OCI-LY1 (cell line): ENCODE results near the gene PRSS38.
"Not testable (repeated sequence)": the region's sequence is repeated elsewhere in the genome, so short reads cannot be mapped to it uniquely, and the experiment has no call there.

Source experiments
- H2AFZ ChIP-seq: fragments of 200-600 bp; sonication (generic), shearing (Covaris generic); 2 replicates; pipeline ENCODE4 v1.6.0; 2014; ENCODE audit warnings: antibody characterized with exemption, mild to moderate bottlenecking, low read length
- H3F3A ChIP-seq: fragments of 200-600 bp; sonication (generic), shearing (Covaris generic); 2 replicates; pipeline ENCODE4 v1.6.0; 2014; ENCODE audit warnings: mild to moderate bottlenecking, antibody characterized with exemption, low read length, moderate library complexity; ENCODE audit not compliant: insufficient read depth
- H3K27ac ChIP-seq: fragments of 200-600 bp; sonication (generic); 2 replicates; pipeline ENCODE4 v1.5.1; 2014; ENCODE audit warnings: low read length, mixed run types, mild to moderate bottlenecking, low read depth; ENCODE audit not compliant: poor library complexity, severe bottlenecking
- H3K27me3 ChIP-seq: fragments of 200-600 bp; sonication (generic); 2 replicates; pipeline ENCODE4 v1.6.0; 2014; ENCODE audit warnings: antibody characterized with exemption, mild to moderate bottlenecking, low read length, moderate library complexity; ENCODE audit not compliant: insufficient read depth
- H3K36me3 ChIP-seq: fragments of 200-600 bp; sonication (generic); 2 replicates; pipeline ENCODE4 v1.6.1; 2014; ENCODE audit warnings: mild to moderate bottlenecking, antibody characterized with exemption, low read length, moderate library complexity, mixed read lengths; ENCODE audit not compliant: insufficient read depth
- H3K4me1 ChIP-seq: fragments of 200-600 bp; sonication (generic); 2 replicates; pipeline ENCODE4 v1.5.1; 2014; ENCODE audit warnings: mild to moderate bottlenecking, low read length, moderate library complexity; ENCODE audit not compliant: insufficient read depth, severe bottlenecking
- H3K4me2 ChIP-seq: fragments of 200-600 bp; sonication (generic), shearing (Covaris generic); 2 replicates; pipeline ENCODE4 v1.6.1; 2014; ENCODE audit warnings: low read length
- H3K4me3 ChIP-seq: fragments of 200-600 bp; sonication (generic); 2 replicates; pipeline ENCODE4 v1.5.1; 2014; ENCODE audit warnings: low read length, low read depth, mild to moderate bottlenecking, mixed read lengths; ENCODE audit not compliant: poor library complexity, severe bottlenecking
- H3K79me2 ChIP-seq: fragments of 200-600 bp; shearing (Covaris generic); 2 replicates; pipeline ENCODE4 v1.6.1; 2016; ENCODE audit warnings: mixed run types, low read length, mixed read lengths; ENCODE audit not compliant: insufficient read depth
- H3K9ac ChIP-seq: fragments of 200-600 bp; sonication (generic), shearing (Covaris generic); 2 replicates; pipeline ENCODE4 v1.6.1; 2014; ENCODE audit warnings: mild to moderate bottlenecking, low read length, mixed read lengths
- H3K9me2 ChIP-seq: fragments of 200-600 bp; sonication (generic), shearing (Covaris generic); 2 replicates; pipeline ENCODE4 v1.6.1; 2014; ENCODE audit warnings: low read depth, mild to moderate bottlenecking, low read length, mixed read lengths
- H3K9me3 ChIP-seq: fragments of 200-600 bp; shearing (Covaris generic); 2 replicates; pipeline ENCODE4 v1.6.1; 2014; ENCODE audit warnings: low read length, mixed read lengths
- H4K20me1 ChIP-seq: fragments of 200-600 bp; sonication (generic), shearing (Covaris generic); 2 replicates; pipeline ENCODE4 v1.6.0; 2016; ENCODE audit warnings: mild to moderate bottlenecking, low read length; ENCODE audit not compliant: insufficient read depth
- EZH2 ChIP-seq: fragments of 200-600 bp; sonication (generic), shearing (Covaris generic); IDR thresholded peaks from 2 replicates; pipeline ENCODE4 v1.8.0; 2017; ENCODE audit warnings: borderline replicate concordance, mixed run types, mild to moderate bottlenecking, antibody characterized with exemption, low read length, moderate library complexity, mixed read lengths
- TF ChIP-seq, protein P1 (sequence below): fragments of 200-600 bp; sonication (generic), shearing (Covaris generic); IDR thresholded peaks from 2 replicates; pipeline ENCODE4 v1.5.1; 2017; ENCODE audit warnings: mild to moderate bottlenecking, antibody characterized with exemption, low read length, moderate library complexity, mixed read lengths

PRSS38 gene

GRCh38 chr1:227845147-227845458 lies 29.6 kb downstream of the PRSS38 start:
- Histone ChIP-seq H3K79me2 (no peaks in the 10 kb centered on the region), H3K4me1 (no peaks in the 10 kb centered on the region), H3K27ac (no peak overlapping the region), H4K20me1 (no peaks in the 10 kb centered on the region), H2AFZ (no peak overlapping the region), H3K9me3 (no peaks in the 10 kb centered on the region), H3K27me3 (no peaks in the 10 kb centered on the region), H3K4me3 (no peak overlapping the region), H3F3A (no peaks in the 10 kb centered on the region), H3K9me2 (no peaks in the 10 kb centered on the region), H3K4me2 (no peak overlapping the region), H3K9ac (no peak overlapping the region), H3K36me3 (no peaks in the 10 kb centered on the region)
- no peak for TF ChIP-seq EZH2
- TF ChIP-seq, protein P1, sequence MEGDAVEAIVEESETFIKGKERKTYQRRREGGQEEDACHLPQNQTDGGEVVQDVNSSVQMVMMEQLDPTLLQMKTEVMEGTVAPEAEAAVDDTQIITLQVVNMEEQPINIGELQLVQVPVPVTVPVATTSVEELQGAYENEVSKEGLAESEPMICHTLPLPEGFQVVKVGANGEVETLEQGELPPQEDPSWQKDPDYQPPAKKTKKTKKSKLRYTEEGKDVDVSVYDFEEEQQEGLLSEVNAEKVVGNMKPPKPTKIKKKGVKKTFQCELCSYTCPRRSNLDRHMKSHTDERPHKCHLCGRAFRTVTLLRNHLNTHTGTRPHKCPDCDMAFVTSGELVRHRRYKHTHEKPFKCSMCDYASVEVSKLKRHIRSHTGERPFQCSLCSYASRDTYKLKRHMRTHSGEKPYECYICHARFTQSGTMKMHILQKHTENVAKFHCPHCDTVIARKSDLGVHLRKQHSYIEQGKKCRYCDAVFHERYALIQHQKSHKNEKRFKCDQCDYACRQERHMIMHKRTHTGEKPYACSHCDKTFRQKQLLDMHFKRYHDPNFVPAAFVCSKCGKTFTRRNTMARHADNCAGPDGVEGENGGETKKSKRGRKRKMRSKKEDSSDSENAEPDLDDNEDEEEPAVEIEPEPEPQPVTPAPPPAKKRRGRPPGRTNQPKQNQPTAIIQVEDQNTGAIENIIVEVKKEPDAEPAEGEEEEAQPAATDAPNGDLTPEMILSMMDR = no peak

GRCh38 chr1:227845519-227845918 lies 30.0 kb downstream of the PRSS38 start:
- Histone ChIP-seq H3K4me2 (no peak overlapping the region), H3K79me2 (no peaks in the 10 kb centered on the region), H3K9me3 (no peaks in the 10 kb centered on the region), H3K9me2 (no peaks in the 10 kb centered on the region), H3F3A (no peaks in the 10 kb centered on the region), H3K4me3 (no peak overlapping the region), H4K20me1 (no peaks in the 10 kb centered on the region), H2AFZ (no peak overlapping the region), H3K27me3 (no peaks in the 10 kb centered on the region), H3K27ac (no peak overlapping the region), H3K36me3 (no peaks in the 10 kb centered on the region), H3K4me1 (no peaks in the 10 kb centered on the region), H3K9ac (no peak overlapping the region)
- TF ChIP-seq, protein P1 = no peak
- no peak for TF ChIP-seq EZH2

DNA sequence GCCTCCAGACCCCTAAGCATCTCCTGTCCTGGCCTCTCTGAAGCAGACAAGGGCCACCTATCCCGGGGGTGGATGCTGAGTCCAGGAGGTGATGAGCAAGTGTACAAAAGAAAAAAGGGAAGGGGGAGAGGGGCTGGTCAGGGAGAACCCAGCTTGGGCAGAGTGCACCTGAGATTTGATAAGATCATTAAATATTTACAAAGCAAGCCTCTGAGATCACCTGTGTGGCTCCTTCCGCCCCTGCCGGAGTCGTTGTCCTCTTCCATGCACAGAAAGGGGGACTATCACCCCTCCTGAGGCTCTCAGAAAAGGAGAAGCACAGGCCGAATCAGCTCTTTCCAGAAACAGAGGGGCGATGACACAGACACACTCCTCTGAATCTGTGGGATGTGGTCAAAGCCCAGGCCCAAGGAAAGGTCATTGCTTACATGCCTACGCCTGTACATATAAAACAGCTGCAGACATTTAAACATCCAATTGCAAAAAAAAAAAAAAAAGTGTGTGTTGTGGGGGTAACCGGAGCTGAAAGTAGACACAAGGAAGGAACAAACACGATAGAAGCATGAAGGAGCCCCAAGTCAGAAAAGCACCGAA lies 30.9 kb downstream of the PRSS38 start:
- no peak for TF ChIP-seq EZH2
- TF ChIP-seq, protein P1 = no peak
- no peaks in the 10 kb centered on the region for H3K4me1 ChIP-seq
- no peaks in the 10 kb centered on the region for H3K9me3 ChIP-seq
- no peaks in the 10 kb centered on the region for H3K36me3 ChIP-seq
- H3F3A ChIP-seq = no peaks in the 10 kb centered on the region
- no peak overlapping the region for H3K27ac ChIP-seq
- no peak overlapping the region for H3K9ac ChIP-seq
- H2AFZ ChIP-seq = no peak overlapping the region
- no peaks in the 10 kb centered on the region for H4K20me1 ChIP-seq
- H3K9me2 ChIP-seq = no peaks in the 10 kb centered on the region
- H3K27me3 ChIP-seq = no peaks in the 10 kb centered on the region
- no peak overlapping the region for H3K4me2 ChIP-seq
- no peaks in the 10 kb centered on the region for H3K79me2 ChIP-seq
- H3K4me3 ChIP-seq = no peak overlapping the region

DNA sequence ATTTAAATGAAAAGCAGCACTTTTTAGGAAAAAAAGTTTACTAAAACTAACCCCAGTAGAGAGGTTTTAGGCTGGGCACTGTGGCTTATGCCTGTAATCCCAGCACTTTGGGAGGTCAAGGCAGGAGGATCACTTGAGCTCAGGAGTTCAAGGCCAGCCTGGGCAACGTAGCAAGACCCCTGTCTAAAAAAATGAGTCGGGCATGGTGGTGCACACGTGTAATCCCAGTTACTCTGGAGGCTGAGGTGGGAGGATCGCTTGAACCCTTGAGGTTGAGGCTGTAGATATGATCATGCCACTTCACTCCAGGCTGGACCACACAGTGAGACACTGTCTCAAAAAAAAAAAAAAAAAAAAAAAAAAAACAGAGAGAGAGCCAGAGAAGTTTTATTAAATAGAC lies 31.6 kb downstream of the PRSS38 start:
- not testable (repeated sequence) for H3F3A ChIP-seq, H3K36me3 ChIP-seq, H3K9ac ChIP-seq, H3K9me2 ChIP-seq, H3K4me1 ChIP-seq, H3K4me2 ChIP-seq, H4K20me1 ChIP-seq, H3K27ac ChIP-seq, H3K4me3 ChIP-seq, H3K27me3 ChIP-seq, H3K9me3 ChIP-seq, H2AFZ ChIP-seq, H3K79me2 ChIP-seq
